H7 (cell line): ENCODE results near the gene PPP1R13B. TPM values are rescaled to one million over a fixed set of nuclear protein-coding genes. Genes with fewer than 3 reads are reported as not detected.

Source experiments
- DNase-seq: peaks from one replicate; pipeline ENCODE4 v3.0.0; 2012
- H3K27me3 ChIP-seq: 2 replicates; pipeline ENCODE4 v1.6.0; 2011; ENCODE audit warnings: mild to moderate bottlenecking, low read length; ENCODE audit not compliant: control insufficient read depth, insufficient read depth
- H3K36me3 ChIP-seq: replicated peaks from 2 replicates; pipeline ENCODE4 v1.5.1; 2011; ENCODE audit warnings: low read length; ENCODE audit not compliant: control insufficient read depth, insufficient read depth
- H3K4me3 ChIP-seq: 2 replicates; pipeline ENCODE4 v1.5.1; 2011; ENCODE audit warnings: low read depth, mild to moderate bottlenecking, control low read depth, low read length, moderate library complexity; ENCODE audit not compliant: insufficient read depth
- total RNA-seq: library from RNA; depleted of rRNA; stranded (reverse); fragments of >200 nt; shearing (Covaris generic); gene quantifications from 2 replicates; pipeline ENCODE4 v1.2.3, GENCODE V29; 2014

Gene PPP1R13B
- total RNA-seq, 1 experiment from 2014 or later, result 2.8 TPM

DNA sequence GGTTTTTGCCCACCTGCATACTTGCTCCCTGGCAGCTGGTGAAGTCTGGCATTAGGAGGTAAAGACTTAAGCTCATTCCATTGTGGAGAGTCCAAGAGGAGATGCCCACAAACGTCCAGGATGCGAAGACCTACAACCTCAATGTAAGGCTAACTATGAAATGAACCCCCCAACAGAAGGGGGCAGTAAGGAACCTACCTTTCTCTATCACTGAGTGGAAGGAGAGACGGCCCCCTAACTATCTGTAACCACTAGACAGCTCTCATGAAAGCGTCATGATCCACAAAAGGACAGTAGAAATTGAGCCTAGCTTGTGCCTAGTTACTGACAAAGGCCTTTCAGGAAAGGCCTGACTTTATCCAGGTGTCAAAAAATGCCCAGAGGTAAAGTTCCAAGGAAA, 76.5 kb downstream of the PPP1R13B start:
- Histone ChIP-seq H3K4me3 (no peak overlapping the region), H3K36me3 (no peaks in the 10 kb centered on the region), H3K27me3 (no peaks in the 10 kb centered on the region)
- DNase-seq, result peak; percentile 66

DNA sequence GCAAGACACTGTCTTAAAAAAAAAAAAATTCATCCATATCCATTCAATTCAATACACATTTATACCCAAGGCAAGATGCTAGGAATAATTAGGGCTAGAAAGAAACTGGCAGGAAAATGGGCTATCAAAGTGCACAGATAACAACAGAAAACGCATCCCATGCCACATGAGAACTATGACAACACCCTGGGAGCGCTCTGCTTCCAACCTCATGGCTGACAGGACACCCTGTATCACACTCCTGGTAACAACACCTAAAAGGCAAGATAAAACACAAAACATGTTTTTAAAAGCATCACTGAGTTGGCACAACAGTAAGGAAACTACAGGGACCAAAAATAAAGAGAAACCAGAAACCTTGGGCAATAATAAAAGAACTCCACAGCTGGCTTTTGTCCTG, 76.9 kb downstream of the PPP1R13B start:
- H3K27me3 ChIP-seq, result no peaks in the 10 kb centered on the region
- no peak for DNase-seq
- no peaks in the 10 kb centered on the region for H3K36me3 ChIP-seq
- no peak overlapping the region for H3K4me3 ChIP-seq

DNA sequence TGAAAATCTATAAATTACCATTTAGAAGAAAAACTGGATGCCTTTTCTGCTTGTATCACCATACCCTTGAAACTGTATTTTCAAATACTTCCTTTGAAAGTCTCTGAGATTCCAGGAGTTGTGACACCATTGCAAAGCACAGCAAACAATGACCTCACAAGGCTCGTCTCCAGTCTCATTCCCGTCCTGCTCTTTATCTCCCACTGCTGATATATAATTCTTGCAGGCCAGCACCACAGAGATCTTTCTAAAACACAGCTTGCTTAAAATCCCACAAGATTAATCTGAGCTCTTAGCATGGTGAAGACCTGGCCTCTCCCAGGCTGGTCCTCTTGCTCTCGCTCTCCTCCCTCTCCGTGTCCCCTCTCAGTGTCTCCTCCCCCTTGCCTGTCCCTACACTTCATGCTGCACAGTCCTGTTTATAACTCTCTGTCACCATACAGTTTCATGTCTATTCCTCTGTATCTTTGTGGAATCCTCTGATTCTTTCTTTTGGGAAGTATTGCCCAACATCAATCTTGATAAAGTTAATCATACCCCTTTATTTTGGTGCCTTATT, 80.0 kb downstream of the PPP1R13B start:
- Histone ChIP-seq H3K4me3 (no peak overlapping the region), H3K27me3 (no peaks in the 10 kb centered on the region), H3K36me3 (no peaks in the 10 kb centered on the region)
- DNase-seq, result no peak

DNA sequence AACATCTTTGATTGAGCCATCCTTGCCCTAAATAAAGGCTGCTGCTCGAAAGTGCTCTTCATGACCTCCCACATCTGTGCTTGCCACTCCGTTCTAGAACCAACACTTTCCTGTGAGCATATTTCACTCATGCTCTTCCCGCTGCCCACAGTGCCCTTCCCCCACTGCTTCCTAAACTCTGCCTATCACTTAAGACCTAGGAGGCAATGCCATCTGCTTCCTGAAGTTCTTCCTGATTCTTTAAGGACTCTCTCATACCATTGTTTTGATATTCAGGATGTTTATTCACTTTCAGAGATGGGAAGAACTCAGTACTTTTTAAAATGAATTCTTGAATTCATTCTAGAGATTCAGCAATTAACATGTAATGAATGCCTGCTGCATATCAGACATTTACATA, 81.8 kb downstream of the PPP1R13B start:
- DNase-seq, result no peak
- Histone ChIP-seq H3K4me3 (no peak overlapping the region), H3K36me3 (no peaks in the 10 kb centered on the region), H3K27me3 (no peaks in the 10 kb centered on the region)

DNA sequence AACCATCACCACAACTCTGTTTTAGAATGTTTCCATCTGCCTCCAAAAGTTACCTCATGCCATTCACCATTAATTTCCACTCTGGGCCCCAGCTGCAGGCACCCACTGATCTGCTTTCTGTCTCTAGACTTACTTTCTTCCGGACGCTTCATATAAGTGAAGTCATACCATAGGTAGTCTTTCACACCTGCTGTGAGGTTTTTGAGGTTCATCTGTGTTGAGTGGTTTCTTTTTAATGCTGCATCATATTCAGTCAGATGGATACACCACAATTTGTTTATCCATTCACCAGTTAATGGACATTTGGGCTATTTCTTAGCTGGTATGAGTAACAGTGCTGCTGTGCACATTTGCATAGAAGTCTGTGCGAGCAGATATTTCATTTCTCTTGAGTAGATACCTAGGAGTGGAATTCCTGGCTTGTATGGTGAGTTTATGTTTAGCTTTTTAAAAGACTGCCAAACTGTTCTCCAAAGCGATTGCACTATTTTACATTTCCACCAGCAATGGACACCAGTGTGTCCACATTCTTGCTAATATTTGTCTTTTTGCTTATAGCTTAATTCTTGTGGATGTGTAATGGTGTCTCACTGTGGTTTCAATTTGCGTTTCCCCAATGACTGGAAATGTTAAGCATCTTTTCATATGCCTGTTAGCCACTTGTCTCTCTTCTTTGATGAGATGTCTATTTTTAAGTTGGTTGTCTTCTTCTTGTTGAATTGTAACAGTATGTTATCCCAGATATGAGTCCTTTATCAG, 83.5 kb downstream of the PPP1R13B start:
- Histone ChIP-seq H3K36me3 (no peaks in the 10 kb centered on the region), H3K4me3 (no peak overlapping the region), H3K27me3 (no peaks in the 10 kb centered on the region)
- DNase-seq, result no peak

DNA sequence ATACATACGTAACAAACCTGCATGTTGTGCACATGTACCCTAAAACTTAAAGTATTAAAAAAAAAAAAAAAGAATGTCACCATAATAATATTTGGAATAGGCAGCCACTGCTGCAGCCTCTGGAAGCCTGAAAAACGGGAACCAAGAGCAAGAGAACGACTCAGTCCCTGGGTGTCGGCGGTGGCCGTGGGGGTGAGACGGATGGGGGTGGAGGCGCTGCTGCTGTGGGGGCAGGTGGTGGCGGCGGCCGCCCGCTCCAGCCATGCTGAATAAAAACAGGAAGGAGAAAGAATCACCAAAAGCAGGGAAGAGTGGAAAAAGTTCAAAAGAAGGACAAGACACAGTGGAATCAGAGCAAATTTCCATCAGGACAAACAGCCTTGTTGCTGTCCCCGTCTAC, 84.8 kb downstream of the PPP1R13B start:
- DNase-seq, result no peak
- H3K36me3 ChIP-seq, result no peaks in the 10 kb centered on the region
- H3K4me3 ChIP-seq, result no peak overlapping the region
- no peaks in the 10 kb centered on the region for H3K27me3 ChIP-seq

DNA sequence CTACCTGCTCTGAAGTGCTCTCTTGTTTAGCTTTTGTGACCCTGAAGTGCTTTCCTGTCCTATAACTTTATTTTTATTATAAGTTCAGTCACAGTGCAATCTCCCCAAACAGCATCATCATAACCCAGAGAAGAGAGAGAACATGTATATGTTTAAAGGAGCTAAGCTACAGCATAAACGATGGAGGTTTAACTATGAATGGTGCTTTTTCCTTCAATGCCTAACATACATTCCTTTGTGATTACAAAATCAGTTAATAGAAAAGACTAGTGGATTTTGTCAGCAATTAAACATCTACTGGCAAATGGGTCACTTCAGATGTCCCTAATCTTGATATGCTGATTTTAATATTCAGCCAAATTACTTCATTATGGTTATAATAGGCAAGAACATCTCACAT, 85.3 kb downstream of the PPP1R13B start:
- Histone ChIP-seq H3K27me3 (no peaks in the 10 kb centered on the region), H3K36me3 (no peaks in the 10 kb centered on the region), H3K4me3 (no peak overlapping the region)
- DNase-seq, result no peak

DNA sequence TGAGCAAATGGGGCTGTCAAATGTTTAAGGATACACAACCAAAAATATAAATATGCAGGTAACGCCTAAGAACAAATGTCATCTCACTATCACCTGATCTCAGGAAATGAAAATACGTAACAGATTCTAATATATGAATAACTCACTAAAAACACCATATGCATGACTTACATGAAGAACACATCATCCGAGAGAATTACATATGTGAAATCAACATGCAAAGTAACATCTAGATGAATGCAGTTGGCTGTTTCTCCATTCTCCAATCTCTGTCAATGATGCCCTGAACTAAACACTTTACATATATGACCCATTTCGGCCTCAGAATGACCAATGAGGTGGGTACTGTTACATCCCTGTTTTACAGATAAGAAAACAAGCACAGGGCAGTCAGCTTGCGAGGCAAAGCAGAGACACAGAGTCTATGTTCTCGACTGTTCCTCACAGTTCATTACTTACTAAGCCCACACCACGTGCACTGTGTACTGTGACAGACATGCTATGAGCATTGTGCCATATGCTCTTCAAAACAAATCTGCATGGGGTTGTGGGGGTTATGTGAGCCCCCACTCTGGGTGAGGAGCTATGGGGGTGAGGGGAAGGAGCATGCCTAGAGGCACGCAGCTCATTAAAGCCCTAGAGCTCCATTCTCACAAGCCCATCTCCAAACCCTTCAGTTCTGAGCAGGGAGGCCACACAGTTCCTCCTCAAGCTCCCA, 89.2 kb downstream of the PPP1R13B start:
- H3K36me3 ChIP-seq, result no peaks in the 10 kb centered on the region
- H3K4me3 ChIP-seq, result no peak overlapping the region
- H3K27me3 ChIP-seq, result no peaks in the 10 kb centered on the region
- no peak for DNase-seq

DNA sequence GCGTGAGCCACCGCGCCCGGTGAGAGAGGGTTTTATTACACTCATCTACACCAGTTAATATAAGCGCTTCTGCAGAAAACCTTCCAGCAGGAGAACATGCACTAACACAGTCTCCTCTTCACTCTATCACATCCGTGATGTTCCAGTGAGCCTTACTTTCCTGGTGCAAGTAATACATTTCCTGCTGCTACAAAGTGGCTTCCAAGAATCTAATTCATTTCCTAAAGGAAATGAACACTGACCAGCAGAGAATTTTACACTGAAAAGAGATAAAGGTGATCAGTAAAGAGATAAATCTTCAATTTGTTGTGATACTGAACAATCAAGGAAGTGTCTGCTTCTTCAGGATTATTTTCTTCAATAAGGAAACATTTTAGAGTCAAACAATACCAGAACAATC, 92.3 kb downstream of the PPP1R13B start:
- DNase-seq, result no peak
- Histone ChIP-seq H3K36me3 (no peaks in the 10 kb centered on the region), H3K27me3 (no peaks in the 10 kb centered on the region), H3K4me3 (no peak overlapping the region)

DNA sequence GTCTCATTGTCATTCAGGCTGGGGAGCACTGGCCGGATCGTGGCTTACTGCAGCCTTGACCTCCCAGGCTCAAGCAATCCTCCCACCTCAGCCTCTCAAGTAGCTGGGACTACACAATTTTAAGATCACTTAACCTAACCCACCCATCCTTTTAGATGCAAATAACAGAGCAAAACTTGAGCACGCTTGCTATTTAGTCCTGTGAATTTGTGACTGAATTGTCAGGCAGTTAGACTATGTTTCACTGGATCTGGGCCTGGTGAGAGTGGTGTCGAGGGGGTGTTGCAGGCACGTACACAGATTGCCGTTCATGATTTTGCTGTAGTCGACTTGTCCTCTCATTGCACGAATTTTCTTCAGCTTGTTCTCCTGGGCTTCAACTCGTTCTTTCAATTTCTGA, 93.6 kb downstream of the PPP1R13B start:
- Histone ChIP-seq H3K27me3 (no peaks in the 10 kb centered on the region), H3K36me3 (no peaks in the 10 kb centered on the region), H3K4me3 (no peak overlapping the region)
- no peak for DNase-seq

DNA sequence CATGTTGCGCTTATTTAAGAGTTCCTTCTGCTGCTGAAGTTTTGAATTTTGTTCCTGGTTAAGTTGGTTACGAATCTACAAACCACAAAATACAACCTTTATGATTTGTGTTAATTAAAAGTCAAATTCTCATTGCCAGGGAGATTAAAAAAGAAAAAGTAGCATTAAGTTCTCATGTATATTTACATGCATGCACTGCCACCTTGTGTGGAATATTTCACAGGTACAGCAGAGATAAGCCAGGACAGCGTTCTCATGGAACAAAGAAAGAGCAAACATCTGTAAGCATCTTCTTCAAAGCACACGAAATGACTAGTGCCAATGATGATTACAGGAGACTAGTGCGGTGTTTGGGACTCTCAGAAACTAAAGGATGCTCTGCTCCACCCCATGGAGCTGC, 97.5 kb downstream of the PPP1R13B start:
- Histone ChIP-seq H3K4me3 (no peak overlapping the region), H3K27me3 (no peaks in the 10 kb centered on the region), H3K36me3 (no peaks in the 10 kb centered on the region)
- DNase-seq, result no peak

DNA sequence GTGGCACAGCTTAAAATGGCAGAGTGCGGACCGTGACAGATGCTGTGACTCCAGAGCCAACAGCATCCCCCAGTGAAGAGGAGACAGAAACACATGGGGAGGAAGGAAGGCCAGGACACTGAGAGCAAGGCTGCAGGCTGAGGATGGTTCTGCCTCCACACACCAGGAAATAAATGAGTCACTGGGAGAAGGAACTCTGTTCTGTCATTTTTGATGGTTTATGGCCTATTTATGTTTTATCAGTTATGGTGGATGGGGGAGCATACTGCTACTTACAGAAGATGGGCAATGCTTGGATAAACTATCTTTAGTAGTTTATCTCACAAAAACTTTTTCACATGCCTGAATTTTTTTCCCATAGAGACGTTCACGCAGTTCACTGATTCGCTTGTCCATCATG, 97.9 kb downstream of the PPP1R13B start:
- Histone ChIP-seq H3K27me3 (no peaks in the 10 kb centered on the region), H3K4me3 (no peak overlapping the region), H3K36me3 (no peaks in the 10 kb centered on the region)
- DNase-seq, result no peak

DNA sequence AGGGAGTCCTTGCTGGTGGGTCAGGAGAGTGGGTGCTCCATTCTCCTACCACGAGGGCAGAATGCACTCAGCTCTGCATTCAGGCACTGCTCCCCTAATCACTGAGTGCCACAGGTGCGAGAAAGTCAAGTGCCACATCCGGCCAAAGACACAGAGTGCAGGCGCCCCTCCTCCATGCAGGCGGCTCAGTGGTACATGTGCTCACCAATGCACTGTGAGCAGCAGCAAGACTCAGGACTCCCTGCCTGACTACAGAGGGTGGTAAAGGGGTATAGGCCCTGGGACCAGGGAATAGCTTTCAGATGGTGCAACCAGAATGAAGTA, 98.9 kb downstream of the PPP1R13B start:
- no peak overlapping the region for H3K4me3 ChIP-seq
- no peaks in the 10 kb centered on the region for H3K36me3 ChIP-seq
- no peaks in the 10 kb centered on the region for H3K27me3 ChIP-seq
- DNase-seq, result no peak

DNA sequence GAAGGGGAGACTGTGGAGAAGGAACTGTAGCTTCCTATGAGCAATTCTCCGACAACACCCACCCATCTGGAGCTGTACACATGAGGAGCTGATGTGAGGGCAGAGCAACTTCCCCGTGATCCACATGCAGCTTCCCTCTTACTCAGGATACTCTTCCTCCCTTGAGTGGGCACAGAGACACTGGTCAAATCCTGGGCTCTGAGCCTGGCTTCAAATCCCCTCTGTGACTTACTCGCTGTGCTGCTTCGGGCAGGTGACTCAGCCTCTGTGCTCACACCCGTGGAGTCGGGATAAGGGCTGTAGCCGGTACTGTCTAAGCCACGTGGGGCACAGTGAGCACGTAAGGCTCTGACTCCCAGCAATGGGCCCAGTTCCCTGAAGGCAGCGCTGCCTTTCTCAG, 100.7 kb downstream of the PPP1R13B start:
- no peaks in the 10 kb centered on the region for H3K36me3 ChIP-seq
- DNase-seq, result no peak
- H3K4me3 ChIP-seq, result no peak overlapping the region
- no peaks in the 10 kb centered on the region for H3K27me3 ChIP-seq

DNA sequence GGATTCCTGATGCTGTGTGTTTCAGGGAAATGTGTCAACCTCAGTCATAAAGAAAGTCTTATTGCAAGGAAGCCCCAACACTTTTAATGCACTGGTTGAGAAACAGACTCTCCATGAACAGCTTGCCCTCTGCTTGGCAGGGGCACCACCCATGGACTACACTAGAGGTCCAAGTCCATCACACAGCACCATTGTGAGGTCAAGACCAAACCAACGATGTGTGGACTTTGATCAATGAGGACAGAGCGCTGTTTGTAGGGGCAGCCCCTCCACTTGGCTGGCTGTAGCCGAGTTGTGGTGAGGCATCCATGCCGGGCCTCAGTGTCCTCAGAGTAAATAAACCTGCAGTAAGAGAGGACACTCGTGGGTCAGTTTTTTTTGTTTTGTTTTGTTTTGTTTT, 102.0 kb downstream of the PPP1R13B start:
- Histone ChIP-seq H3K36me3 (no peaks in the 10 kb centered on the region), H3K27me3 (no peaks in the 10 kb centered on the region), H3K4me3 (no peak overlapping the region)
- DNase-seq, result no peak
